Pancreas (tissue), 10 donors: ENCODE data around the gene BCL11B. TPM values are rescaled to one million over a fixed set of nuclear protein-coding genes. Genes with fewer than 3 reads are reported as not detected.

Experiments
- ATAC-seq, 4 donors: fragments of 200-7000 bp; cut with Tn5 transposase; one replicate each; pipeline versions ENCODE4 v1.8.0 to v1.9.1; 2020; ENCODE audit warnings: mild to moderate bottlenecking in 4 of 4, moderate library complexity in 4 of 4
- DNase-seq, 6 donors: peaks; one replicate each; pipeline ENCODE4 v3.0.0-alpha.2; 2020
- FAIRE-seq: peaks from 2 replicates; lab custom pipeline; 2012; peaks lifted over from hg19 to GRCh38; lab: Jason Lieb, UNC
- H3K27ac ChIP-seq, 4 donors: fragments of 200-600 bp; sonication (generic); 1 replicate in 3 of 4; 2 replicates in 1 of 4; pipeline versions ENCODE4 v1.5.0 to v1.8.0; 2020
- H3K27me3 ChIP-seq, 4 donors: fragments of 200-600 bp; one replicate each; pipeline ENCODE4 v1.8.0; 2021
- H3K36me3 ChIP-seq, 3 donors: fragments of 200-600 bp; sonication (generic) in 1 of 3; one replicate each; pipeline versions ENCODE4 v1.5.0 to v1.8.0; 2020 to 2021
- H3K4me1 ChIP-seq, 3 donors: fragments of 200-600 bp; one replicate each; pipeline ENCODE4 v1.8.0; 2021
- H3K4me3 ChIP-seq, 4 donors: fragments of 200-600 bp; sonication (generic) in 2 of 4; one replicate each; pipeline versions ENCODE4 v1.5.0 to v1.8.0; 2020 to 2021
- H3K9me3 ChIP-seq, 4 donors: fragments of 200-600 bp; one replicate each; pipeline ENCODE4 v1.8.0; 2021
- WGBS, 2 donors: extraction: QIAGEN DNeasy Blood & Tissue Kit; methylation state at CpG; one replicate each; pipeline ENCODE4 v1.1.7; 2013; 5-methylcytosine and 5-hydroxymethylcytosine counted together
- intact Hi-C, 3 donors: fragments of 100-400 bp; cut with DNase I; formaldehyde crosslinking; loops; one replicate each; pipeline versions ENCODE4 v1.11.1 to v1.14.2; 2022
- polyA plus RNA-seq, 2 donors: library from polyadenylated mRNA; stranded (reverse); fragments of 200-250 nt; gene quantifications; one replicate each; pipeline ENCODE4 v1.2.3, GENCODE V29; 2013
- total RNA-seq, 6 donors: library from RNA; stranded (reverse); fragmentation: NEBNext Ultra II Directional in 4 of 6; extraction: Animal tissue kit (Norgen Biotek cat#: 25700) in 4 of 6; gene quantifications; one replicate each; pipeline versions ENCODE4 v1.2.1 to v1.2.4, GENCODE V29; 2021 to 2023
- TF ChIP-seq, protein P1 (sequence below), 4 donors: fragments of 200-600 bp; sonication (generic) in 3 of 4; IDR thresholded peaks; one replicate each; pipeline versions ENCODE4 v1.5.0 to v1.8.0; 2021; ENCODE audit warnings: antibody characterized with exemption in 4 of 4
- donor health status: healthy with polysubstance abuse.
- donor health status: DM: no; HTN: no; CAD: no; lungs with moderate emphysema.
- donor health status: DM: no; HTN: no; CAD: no.
- donor health status: control.
- donor health status: control.
- donor health status: Bipolar disorder and iron deficiency.
- donor health status: DM: yes; HTN: yes; CAD: no.
- donor health status: DM: no; HTN: no; CAD: no.
- donor health status: DM: no; HTN: no; CAD: no.
- donor health status: DM: yes; HTN: yes; CAD: no.

The BCL11B gene
- total and polyA plus RNA-seq, 8 donors, result 0.04 to 0.47 (median 0.27) TPM

DNA sequence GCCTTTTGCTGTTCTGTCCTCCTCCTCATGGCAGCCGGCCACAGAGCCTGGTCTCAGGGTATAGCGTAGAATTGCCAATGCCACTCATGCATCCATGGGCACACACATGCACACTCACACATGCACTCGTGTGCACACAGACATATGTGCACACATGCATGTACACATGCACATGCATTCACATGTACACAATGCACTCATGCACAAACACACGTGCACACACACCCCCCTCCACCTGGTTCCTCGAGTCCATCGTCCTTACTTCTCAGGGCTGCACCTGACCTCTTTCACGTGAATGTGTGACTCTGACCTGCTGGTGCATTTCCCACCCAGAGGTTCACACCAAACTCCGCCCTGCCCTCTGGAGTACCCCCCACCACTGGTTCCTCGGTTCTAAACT, 60.6 kb downstream of the BCL11B start:
- Histone ChIP-seq H3K27me3 (no peaks in the 10 kb centered on the region), H3K9me3 (no peaks in the 10 kb centered on the region), H3K4me1 (no peaks in the 10 kb centered on the region), H3K4me3 (no peak overlapping the region), H3K36me3 (no peaks in the 10 kb centered on the region), H3K27ac (no peak overlapping the region)
- DNase-seq (no peak), ATAC-seq (no peak), FAIRE-seq (no peak)
- intact Hi-C loops, result no loop called here
- WGBS, 2 donors, result 50 to 66% methylated on average over 9 of the region's 9 CpGs
- TF ChIP-seq, protein P1, sequence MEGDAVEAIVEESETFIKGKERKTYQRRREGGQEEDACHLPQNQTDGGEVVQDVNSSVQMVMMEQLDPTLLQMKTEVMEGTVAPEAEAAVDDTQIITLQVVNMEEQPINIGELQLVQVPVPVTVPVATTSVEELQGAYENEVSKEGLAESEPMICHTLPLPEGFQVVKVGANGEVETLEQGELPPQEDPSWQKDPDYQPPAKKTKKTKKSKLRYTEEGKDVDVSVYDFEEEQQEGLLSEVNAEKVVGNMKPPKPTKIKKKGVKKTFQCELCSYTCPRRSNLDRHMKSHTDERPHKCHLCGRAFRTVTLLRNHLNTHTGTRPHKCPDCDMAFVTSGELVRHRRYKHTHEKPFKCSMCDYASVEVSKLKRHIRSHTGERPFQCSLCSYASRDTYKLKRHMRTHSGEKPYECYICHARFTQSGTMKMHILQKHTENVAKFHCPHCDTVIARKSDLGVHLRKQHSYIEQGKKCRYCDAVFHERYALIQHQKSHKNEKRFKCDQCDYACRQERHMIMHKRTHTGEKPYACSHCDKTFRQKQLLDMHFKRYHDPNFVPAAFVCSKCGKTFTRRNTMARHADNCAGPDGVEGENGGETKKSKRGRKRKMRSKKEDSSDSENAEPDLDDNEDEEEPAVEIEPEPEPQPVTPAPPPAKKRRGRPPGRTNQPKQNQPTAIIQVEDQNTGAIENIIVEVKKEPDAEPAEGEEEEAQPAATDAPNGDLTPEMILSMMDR (IDR thresholded peaks at IDR 0.05), result no peak

GRCh38 chr14:99210333-99210732, 61.7 kb downstream of the BCL11B start:
- Histone ChIP-seq H3K9me3 (no peaks in the 10 kb centered on the region), H3K27ac (no peak overlapping the region), H3K4me3 (no peak overlapping the region), H3K4me1 (no peaks in the 10 kb centered on the region), H3K27me3 (no peaks in the 10 kb centered on the region), H3K36me3 (no peaks in the 10 kb centered on the region)
- WGBS, 2 donors, result 66 to 77% methylated on average over 8 of the region's 8 CpGs
- no peak for ATAC-seq
- no peak for DNase-seq
- TF ChIP-seq, protein P1 (IDR thresholded peaks at IDR 0.05), result no peak
- no peak for FAIRE-seq
- intact Hi-C loops, result no loop called here

GRCh38 chr14:99209409-99209808, 62.6 kb downstream of the BCL11B start:
- DNase-seq, result no peak
- intact Hi-C loops, result no loop called here
- ATAC-seq, result no peak

DNA sequence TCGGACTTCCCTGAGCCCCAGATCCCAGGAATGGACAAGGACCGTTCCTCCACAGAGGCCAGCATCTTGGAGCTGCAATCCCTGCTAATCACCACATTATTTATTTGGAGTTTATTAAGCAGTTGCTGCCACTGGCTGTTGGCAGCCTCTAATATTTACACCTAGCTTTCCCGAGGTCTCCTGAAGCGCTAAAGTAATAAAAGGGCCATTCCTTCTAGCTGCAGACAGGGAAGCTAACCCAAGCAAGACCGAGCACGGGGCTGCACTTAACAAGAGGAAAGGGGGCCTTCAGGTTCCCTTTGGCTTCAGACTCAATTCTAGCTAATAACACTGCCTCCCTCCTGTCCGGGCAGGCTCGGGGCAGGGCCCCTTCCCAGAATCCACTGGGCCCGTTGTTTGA, 63.7 kb downstream of the BCL11B start:
- Histone ChIP-seq H3K9me3 (no peaks in the 10 kb centered on the region), H3K36me3 (no peaks in the 10 kb centered on the region), H3K27ac (no peak overlapping the region), H3K27me3 (no peaks in the 10 kb centered on the region), H3K4me1 (no peaks in the 10 kb centered on the region), H3K4me3 (no peak overlapping the region)
- DNase-seq (no peak), FAIRE-seq (no peak), ATAC-seq (no peak)
- intact Hi-C loops, result no loop called here
- WGBS, 2 donors, result 61 to 75% methylated on average over 9 of the region's 9 CpGs
- TF ChIP-seq, protein P1 (IDR thresholded peaks at IDR 0.05), result no peak

More at GRCh38 chr14:99209409-99209808, 62.6 kb downstream of the BCL11B start:
- H3K4me3 ChIP-seq, result no peak overlapping the region
- H3K27ac ChIP-seq, result no peak overlapping the region
- TF ChIP-seq, protein P1 (IDR thresholded peaks at IDR 0.05), result no peak
- H3K27me3 ChIP-seq, result no peaks in the 10 kb centered on the region
- FAIRE-seq, result no peak
- H3K36me3 ChIP-seq, result no peaks in the 10 kb centered on the region
- H3K9me3 ChIP-seq, result no peaks in the 10 kb centered on the region
- H3K4me1 ChIP-seq, result no peaks in the 10 kb centered on the region
- 61 to 69% methylated on average over 5 to 7 of the region's 7 CpGs for WGBS, 2 donors

- Histone ChIP-seq H3K36me3 (no peaks in the 10 kb centered on the region), H3K27ac (no peak overlapping the region), H3K9me3 (no peaks in the 10 kb centered on the region), H3K4me3 (no peak overlapping the region), H3K27me3 (no peaks in the 10 kb centered on the region), H3K4me1 (no peaks in the 10 kb centered on the region)
- TF ChIP-seq, protein P1 (IDR thresholded peaks at IDR 0.05), result no peak
- WGBS, 2 donors, result 36 to 43% methylated on average over 4 of the region's 4 CpGs
- no peak for ATAC-seq
- intact Hi-C loops, result no loop called here
- FAIRE-seq, result no peak
- no peak for DNase-seq
These were observed 64.5 kb downstream of the BCL11B start for GRCh38 chr14:99207456-99207855.
